Stimulated activated CD4-positive, alpha-beta T cell treated with anti-CD3 and anti-CD28 coated beads, Interleukin-4, amount 100 ng/mL, for 1 hour (primary cell): ENCODE results near the gene FGF2.
"Not testable (repeated sequence)": the region's sequence is repeated elsewhere in the genome, so short reads cannot be mapped to it uniquely, and the experiment has no call there.

Source experiments
- DNase-seq: peaks from one replicate; pipeline ENCODE4 v3.0.0-alpha.2; 2020

The FGF2 gene

DNA sequence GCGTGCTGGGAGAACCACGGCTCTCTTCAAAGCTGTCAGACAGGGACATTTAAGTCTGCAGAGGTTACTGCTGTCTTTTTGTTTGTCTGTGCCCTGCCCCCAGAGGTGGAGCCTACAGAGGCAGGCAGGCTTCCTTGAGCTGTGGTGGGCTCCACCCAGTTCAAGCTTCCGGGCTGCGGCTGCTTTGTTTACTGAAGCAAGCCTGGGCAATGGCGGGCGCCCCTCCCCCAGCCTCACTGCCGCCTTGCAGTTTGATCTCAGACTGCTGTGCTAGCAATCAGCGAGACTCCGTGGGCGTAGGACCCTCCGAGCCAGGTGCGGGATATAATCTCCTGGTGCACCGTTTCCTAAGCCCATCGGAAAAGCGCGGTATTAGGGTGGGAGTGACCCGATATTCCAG is 118.5 kb downstream of the FGF2 start:
- not testable (repeated sequence) for DNase-seq

DNA sequence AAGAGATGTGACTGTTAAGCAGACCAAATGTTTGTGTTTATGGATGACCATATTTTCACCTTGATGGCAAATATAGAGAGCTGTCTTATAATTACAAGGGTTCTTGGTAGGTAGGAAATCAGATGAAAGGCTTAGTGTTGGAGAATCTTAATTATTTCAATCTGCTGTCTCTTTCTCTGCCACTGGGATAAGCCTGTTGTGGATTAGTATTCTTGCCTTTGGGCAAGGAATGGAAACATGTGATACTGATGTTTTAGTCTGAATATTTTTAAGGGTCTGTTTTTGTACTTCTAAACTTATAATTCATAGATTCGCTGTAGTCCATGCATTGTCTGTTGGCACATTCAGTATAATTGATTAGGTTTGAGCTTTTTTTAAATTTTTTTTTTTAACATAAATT is 119.5 kb downstream of the FGF2 start:
- no peak for DNase-seq
